Fibroblast of skin of right quadriceps (primary cell): ENCODE results near the gene ASXL1.
"Not testable (repeated sequence)": the region's sequence is repeated elsewhere in the genome, so short reads cannot be mapped to it uniquely, and the experiment has no call there.

ENCODE experiments used
- DNase-seq: peaks from one replicate; pipeline ENCODE4 v3.0.0-alpha.2; 2013

The ASXL1 gene

DNA sequence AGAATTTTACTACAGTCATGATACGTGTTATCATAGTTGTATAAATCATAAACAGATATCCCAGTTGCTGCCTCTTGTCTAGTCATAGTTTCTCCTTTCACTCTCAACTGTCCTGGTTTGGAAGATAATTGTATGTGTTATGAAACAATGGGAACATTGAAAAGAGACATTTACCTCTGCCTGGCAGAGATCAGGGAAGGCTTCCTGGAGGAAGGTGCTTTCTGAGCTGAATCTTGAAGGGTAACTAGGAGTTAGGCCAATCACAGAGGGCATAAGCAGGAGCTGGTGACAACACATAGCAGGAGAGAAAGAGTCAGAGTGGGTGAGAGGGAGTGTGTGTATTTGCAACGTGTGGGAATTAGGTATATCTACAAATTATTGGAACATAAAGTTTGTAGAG is 5.4 kb downstream of the ASXL1 start:
- no peak for DNase-seq

DNA sequence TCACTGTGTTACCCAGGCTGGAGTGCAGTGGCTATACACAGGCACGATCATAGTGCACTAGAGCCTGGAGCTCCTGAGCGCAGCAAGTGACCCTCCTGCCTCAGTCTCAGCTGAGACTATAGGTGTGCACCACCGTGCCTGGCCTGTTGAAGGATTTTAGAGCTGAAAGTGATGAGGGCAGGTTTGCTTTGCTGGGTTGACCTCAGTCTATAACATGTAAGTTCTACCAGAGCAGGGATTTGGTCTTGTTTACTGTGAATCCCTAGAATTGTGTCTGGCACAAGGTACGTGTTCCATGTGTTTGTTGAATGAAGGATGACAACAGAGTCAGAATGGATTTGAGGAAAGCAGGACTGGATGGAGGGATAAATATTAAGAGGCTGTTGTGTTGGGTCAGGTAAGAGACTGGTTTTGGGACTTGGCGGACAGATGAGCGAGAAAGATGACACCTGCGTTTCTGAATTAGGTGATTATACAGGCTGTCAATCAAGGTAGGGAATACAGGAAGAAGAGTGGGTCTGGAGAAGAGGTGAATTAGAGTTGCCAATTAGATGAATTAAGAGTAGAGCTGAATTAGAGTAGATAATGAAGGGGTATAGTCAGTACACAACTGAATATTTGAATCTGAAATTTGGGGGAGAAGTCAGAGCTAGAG is 6.5 kb downstream of the ASXL1 start:
- DNase-seq = no peak

DNA sequence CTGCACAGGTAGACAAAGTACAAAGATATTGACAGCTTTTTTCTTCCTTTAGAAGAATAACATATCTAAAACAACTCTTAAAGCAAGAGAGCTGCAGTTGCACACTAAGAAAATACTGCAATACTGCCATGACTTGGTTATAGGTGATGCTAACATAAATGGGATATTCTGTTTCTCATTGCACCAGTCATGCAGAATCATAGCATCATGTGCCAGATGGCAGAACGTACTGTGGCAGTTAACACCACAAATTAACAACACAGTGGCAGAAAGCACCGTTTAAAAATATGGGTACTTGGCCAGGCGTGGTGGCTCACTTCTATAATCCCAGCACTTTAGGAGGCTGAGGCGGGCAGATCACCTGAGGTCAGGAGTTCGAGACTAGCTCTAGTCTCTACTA is 7.4 kb downstream of the ASXL1 start:
- no peak for DNase-seq

DNA sequence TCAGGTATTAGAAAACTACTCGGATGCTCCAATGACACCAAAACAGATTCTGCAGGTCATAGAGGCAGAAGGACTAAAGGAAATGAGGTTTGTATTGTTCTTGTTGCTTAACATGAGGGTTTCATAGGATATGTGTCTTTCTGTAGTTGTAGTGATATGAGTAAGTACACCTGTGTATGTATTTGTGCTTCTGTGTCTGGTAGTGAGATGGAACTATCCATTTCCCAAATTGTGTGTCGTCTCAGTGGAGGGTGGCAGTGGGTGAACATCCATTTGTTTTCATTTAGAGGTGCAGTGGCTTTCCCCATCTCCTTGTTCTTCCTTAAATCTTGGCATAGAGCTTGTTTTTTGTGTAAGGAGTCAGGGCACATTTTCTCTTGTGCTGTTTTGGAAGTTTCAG is 8.2 kb downstream of the ASXL1 start:
- no peak for DNase-seq

DNA sequence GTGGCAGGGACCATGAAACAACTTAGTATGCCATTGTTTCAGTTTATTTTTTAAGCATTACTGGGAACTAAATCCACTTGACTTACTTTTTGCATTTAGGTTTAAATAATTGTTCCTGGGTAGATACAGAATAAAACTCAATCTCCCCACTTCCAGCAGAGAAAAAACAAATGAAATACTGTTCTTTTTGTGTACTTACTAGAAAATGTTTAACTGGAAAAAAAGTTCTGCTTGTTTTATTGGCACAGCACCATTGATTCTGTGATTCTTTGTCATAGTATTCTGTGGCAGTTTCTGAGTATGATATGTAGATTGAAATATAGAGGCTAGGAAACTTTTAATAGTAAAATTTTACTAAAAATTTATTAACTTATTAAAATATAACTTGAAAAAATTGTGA is 10.2 kb downstream of the ASXL1 start:
- no peak for DNase-seq

DNA sequence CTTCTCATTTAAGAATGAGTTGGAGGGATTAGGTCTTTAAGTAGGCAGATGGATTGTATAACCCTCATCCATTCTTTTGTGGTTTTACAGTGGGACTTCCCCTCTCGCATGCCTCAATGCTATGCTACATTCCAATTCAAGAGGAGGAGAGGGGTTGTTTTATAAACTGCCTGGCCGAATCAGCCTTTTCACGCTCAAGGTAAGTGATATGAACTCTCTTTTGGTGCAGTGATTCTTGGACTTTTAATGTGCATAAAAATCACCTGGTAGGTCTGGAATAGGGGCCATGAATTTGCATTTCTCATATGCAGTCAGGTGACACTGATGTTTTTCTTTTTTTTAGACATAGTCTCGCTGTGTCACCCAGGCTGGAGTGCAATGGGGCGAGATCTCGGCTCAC is 10.8 kb downstream of the ASXL1 start:
- DNase-seq = peak; percentile 57

DNA sequence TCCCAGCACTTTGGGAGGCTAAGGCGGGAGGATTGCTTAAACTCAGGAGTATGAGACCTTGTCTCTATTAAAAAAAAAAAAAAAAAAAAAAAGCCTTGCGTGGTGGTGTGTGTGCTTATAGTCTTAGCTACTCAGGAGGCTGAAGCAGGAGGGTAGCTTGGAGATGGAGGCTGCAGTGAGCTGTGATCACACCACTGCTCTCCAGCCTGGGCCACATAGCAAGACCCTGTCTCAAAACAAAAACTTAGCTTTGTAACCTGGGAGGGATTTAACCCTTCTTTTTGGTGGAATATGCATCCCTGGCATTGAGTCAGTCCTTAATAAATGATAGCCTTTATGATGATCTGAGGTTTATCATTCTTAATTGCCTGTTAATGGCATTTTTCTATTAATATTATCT is 12.8 kb downstream of the ASXL1 start:
- DNase-seq = no peak

DNA sequence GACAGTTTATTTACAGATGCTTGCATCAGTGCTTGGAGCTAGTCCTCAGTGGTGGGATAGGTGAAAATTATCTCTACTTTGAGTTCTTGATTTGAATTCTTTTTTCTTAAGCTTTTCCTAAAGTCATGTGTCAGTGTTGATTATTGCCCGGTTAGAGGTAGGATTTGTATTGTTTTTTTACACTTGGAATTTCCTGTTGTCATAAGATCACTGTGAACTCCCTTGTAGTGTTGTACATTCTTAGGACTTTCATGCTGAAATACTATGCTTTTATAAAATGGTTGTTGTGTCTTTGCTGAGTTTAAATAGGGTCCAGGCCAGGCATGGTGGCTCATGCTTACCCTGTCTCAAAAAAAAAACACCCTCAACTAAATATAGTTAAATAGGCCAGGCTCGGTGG is 20.3 kb downstream of the ASXL1 start:
- DNase-seq = no peak

DNA sequence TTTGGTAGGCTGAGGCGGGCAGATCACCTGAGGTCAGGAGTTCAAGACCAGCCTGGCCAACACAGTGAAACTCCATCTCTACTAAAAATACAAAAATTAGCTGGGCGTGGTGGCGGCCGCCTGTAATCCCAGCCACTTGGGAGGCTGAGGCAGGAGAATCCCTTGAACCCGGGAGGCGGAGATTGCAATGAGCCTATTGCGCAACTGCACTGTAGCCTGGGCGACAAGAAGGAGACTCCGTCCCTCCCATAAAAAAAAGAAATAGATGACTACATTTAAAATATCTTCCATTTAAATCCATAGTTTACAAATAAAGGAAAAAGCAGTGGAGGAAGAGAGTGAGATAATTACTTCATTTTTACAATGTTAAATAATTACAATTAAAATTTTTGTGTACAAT is 21.9 kb downstream of the ASXL1 start:
- DNase-seq = not testable (repeated sequence)

DNA sequence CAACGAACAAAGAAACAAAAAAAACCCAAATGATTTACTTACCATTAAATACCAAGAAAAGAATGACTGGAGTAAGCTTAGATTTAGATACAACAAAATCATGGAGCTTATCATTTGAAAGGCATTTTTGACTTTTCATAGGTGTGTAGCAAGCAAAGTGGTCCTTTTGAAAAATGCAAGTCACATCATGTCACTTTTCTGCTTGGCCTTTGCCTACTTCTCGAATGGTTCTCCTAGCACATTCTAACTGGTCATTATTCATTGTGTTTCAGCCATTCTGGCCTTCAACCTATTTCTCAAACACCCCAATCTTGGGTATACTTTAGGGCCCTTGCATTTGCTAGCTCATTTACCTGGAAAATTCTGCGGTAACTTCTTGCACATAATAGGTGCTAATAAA is 22.6 kb downstream of the ASXL1 start:
- DNase-seq = no peak

DNA sequence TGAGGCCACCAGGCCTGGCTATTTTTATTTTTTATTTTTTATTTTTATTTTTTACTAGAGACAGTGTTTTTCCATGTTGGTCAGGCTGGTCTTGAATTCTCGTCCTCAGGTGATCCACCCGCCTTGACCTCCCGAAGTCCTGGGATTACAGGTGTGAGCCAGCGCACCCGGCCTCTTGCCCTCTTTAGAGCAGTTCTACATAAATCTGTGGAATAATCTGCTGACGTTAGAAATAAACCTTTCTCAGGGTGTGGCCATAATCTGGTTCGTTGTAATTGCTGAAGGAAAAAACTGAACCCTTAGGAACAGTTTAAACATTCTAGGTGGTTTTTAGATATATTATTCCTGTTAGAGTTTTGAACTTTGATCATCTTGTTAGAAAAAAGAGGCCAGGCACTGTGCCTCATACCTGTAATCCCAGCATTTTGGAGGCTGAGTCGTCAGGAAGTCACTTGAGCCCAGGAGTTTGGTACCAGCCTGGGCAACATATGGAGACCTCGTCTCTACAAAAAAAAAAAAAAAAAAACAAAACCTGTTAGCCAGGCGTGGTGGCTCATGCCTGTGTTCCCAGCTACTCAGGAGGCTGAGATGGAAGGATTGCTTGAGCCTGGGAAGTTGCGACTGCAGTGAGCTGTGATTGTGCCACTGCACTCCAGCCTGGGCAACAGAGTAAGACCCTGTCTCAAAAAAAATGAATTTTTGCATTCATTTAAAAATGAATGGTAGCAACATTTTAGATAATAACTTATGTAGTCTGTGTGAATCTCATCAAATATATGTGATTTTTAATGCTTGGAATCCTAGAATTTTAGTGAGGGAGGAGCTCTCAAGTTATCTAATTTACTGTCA is 24.2 kb downstream of the ASXL1 start:
- no peak for DNase-seq

DNA sequence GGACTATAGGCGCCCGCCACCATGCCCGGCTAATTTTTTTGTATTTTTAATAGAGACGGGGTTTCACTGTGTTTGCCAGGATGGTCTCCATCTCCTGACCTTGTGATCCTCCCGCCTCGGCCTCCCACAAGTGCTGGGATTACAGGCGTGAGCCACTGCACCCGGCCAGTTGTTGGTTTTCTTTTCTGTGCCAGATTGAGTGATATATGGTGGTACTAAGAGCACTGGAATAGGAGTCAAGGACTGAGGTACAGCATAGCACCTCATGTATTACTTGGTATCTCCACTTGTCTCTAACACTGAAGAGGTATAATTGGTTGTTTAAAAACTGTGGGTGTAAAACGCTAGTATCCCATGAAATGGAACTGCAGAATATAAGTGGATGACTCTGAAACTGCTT is 25.3 kb downstream of the ASXL1 start:
- DNase-seq = not testable (repeated sequence)

DNA sequence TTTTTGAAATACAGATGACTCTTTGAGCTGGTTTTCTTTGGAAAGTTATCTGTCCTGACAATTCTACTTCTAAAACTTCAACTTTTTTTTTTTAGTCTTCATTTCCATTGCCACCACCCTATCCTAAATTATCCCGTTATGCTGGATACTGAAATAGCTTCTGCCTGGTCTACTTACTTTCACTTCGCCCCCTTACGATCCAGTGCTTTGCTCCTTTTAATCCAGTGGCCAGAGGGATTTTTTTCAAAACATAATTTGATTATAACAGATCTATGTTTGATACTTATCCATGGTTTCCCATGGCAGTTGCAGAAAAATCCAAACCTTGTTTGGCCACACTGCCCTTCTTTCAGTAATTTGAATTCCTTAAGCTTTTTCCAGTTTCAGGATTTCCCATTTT is 27.4 kb downstream of the ASXL1 start:
- DNase-seq = no peak

DNA sequence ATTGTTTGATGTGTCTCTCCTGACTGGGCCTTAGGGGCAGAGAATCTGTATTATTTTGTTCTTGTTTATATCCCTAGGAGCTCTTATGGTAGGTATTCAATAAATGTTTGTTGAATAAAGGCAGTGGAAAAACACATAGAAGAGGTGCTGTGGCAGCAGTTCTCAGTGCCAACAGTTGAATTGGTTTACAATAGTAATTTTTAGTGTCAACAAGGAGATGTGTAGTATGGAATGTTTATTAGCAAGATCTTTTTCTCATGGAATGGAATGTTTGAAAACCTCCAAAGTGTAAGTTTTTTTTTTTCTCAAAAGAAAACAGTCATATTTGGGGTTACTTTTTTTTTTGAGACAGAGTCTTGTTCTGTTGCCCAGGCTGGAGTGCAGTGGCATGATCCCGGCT is 28.0 kb downstream of the ASXL1 start:
- peak; percentile 28 for DNase-seq

DNA sequence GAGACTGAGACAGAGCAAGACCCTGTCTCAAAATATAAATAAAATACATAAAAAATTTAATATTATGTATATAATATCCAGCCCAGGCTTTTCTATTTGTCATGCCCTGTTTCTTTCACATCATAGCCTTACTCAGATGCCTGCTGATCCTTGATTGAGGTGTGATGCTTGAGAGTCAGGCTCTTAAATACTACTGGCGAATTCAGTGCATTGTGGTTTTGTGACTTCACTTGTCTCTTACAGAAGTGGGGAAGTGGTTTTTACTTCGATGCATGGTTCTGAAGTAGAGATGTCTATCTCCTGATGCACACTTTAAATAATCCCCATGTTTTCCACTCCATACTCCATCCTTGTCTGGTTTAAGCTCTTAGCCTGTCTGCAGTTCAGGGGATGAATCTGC is 29.1 kb downstream of the ASXL1 start:
- DNase-seq = peak; percentile 24

DNA sequence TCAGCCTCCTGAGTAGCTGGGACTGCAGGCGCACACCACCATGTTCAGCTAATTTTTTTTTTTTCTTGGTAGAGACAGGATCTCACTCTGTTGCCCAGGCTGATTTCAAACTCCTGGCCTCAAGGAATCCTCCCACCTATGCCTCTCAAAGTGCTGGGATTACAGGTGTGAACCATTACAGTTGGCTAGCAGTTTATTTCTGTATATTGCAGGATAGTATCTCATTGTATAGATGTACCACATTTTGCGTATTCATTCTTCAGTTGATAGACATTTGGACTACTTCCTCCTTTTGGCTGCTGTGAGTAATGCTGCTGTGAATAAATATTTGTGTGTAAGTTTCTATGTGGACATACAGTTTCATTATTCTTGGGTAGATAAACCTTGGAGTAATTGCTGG is 32.9 kb downstream of the ASXL1 start:
- DNase-seq = no peak

DNA sequence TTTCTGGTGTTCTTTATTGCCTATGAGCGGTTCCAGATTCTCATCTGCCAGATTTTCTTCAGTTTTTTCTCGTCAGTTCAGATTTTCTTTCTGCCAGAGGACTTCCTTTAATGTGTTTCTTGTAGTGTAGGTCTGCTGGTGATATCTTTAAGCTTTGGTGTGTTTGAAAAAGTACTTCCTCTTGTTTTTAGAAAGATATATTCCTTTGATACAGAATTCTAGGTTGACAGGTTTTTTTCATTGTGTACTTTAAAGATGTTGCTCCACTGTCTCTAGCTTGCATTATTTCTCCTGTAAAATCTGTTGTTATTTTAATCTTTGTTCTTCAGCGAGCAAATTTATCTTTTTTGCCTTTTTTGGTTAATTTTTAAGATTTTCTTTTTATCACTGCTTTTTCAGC is 36.9 kb downstream of the ASXL1 start:
- no peak for DNase-seq

DNA sequence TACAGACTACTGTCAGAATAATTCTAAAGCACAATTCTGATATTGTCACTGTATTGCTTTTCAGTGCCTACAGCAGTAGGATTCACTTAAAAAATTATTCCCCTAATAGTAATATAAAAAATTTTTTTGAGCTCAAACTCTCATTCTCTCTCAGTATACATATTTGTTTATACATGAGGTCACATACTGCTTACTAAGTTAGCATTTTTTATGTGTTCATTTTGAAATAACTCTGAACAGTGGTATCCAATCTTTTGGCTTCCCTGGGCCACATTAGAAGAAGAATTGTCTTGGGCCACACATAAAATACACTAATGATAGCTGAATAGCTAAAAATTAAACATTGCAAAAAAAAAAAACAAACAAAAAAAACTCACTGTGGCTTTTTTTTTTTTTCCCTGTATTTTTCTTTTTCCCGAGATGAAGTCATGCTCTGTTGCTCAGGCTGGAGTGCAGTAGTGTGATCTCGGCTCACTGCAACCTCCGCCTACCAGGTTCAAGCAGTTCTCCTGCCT is 38.6 kb downstream of the ASXL1 start:
- DNase-seq = no peak

DNA sequence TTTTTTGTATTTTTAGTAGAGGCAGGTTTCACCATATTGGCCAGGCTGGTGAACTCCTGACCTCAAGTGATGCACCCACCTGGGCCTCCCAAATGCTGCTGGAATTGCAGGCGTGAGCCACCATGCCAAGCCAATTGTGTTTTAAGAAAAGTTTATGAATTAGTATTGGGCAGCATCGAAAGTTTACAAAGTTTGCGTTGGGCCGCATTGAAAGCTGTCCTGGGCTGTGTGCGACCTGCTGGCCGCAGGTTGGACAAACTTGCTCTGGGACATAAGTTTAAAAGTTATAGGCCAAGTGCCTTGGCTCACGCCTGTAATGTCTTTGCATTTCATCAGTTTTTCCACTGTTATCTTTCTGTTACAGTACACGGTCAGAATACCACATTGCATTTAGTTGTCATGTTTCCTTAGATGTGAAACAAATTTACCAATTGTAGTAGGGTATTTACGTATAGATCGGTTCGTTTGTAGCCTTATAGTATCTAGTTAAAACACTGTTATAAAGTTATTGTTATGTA is 39.5 kb downstream of the ASXL1 start:
- DNase-seq = no peak

DNA sequence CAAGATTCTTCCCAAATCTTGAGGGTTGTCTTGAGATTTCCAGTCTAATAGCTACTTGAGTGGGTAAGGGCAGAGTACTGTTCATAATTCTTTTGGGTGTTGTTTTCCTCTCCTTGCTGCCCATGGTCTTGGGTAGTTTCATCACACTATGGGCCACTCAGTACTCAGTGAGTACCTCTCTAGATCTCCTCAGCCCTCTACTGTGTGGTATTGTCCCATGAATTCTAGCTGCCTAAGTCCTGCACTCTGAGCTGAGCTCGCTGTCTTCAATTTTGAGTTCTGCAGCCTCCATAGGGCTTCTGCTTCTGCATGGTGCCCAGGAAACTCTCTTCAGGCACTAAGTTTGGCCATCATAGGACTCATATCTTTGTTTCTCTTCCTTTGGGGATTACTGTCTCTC is 42.3 kb downstream of the ASXL1 start:
- DNase-seq = no peak

DNA sequence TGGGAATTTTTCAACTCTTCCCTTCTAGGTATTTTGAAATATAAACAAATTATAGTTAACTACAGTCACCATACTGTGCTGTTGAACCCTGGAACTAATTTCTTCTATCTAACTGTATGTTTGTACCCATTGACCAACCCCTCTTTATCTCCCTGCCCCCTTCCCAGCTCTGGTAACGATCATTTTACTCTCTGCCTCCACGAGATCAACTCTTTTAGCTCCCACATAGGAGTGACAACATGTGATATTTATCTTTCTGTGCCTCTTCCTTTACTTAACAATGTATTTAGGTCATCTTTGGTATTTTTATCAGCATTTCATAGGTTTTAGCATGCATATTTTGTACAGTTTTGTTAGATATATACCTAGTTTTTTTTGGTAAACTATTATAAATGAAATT is 45.9 kb downstream of the ASXL1 start:
- no peak for DNase-seq

DNA sequence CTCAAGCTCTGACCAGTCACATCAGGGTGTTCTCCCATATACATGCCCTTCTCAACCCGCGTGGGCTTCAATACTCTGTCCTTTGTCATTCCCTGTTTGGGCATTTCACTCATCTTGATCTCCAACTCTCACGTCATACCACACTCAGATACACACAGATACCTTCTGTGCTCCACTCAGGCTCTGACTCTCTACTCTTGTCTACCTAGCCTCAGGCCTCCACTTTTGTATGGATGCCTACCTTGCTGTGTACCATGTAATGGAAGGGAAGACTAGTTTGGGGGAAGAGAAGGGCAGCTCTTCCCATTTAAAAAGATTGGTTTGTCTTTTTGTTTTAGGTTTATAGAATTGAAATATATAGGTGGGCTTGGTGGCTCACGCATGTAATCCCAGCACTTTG is 48.6 kb downstream of the ASXL1 start:
- DNase-seq = no peak

DNA sequence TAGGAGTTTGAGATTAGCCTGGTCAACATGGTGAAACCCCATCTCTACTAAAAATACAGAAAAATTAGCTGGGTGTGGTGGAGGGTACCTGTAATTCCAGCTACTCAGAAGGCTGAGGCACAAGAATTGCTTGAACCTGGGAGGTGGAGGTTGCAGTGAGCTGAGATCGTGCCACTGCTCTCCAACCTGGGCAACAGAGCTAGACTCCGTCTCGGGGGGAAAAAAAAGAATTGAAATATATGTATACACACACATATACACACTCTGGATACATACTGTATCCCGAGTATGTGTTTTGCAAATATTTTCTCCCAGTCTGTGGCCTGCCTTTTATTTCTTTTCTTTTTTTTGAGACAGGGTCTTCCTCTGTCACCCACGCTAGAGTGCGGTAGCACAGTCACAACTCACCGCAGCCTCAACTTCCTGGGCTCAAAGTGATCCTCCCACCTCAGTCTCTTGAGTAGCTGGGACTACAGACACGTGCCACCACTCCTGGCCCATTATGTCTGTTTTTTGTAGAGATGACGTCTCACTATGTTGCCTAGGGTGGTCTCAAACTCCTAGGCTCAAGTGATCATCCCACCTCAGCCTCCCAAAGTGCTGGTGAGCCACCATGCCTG is 49.1 kb downstream of the ASXL1 start:
- not testable (repeated sequence) for DNase-seq
